K562 (cell line): Measurements from ENCODE around the gene NECTIN2. TPM values are rescaled to one million over a fixed set of nuclear protein-coding genes. Genes with fewer than 3 reads are reported as not detected.
A peak's percentile ranks its signal among the peaks of the same experiment; 100 is the strongest.

Experiments
- CHD2 ChIP-seq: IDR thresholded peaks from 2 replicates; pipeline ENCODE4 v1.6.1; 2011; ENCODE audit warnings: low read depth, low read length
- EHMT2 ChIP-seq: fragments of 450-650 bp; IDR thresholded peaks from 2 replicates; pipeline ENCODE4 v1.6.1; 2018; ENCODE audit warnings: antibody characterized with exemption
- HSF4 ChIP-seq: fragments of 250-450 bp; sonication (Bioruptor Pico); IDR thresholded peaks from 2 replicates; pipeline ENCODE4 v2.1.2; 2022; ENCODE audit warnings: mild to moderate bottlenecking, moderate library complexity, borderline replicate concordance
- JUN ChIP-seq, 2 experiments: sonication (generic) in 1 of 2; formaldehyde crosslinking in 1 of 2; IDR thresholded peaks; 2 replicates each; pipeline versions ENCODE4 v1.6.1 to v1.8.0; 2012 to 2022; ENCODE audit warnings: borderline replicate concordance in 2 of 2, mild to moderate bottlenecking in 2 of 2, improper control_type of control experiment in 1 of 2, low read depth in 1 of 2, low read length in 1 of 2, missing genetic modification reagents in 1 of 2
- KDM5B ChIP-seq: fragments of 200-600 bp; sonication (generic); IDR thresholded peaks from 2 replicates; pipeline ENCODE4 v1.6.1; 2012; ENCODE audit warnings: low read depth, mild to moderate bottlenecking, moderate library complexity, low read length, control low read depth, inconsistent platforms; ENCODE audit not compliant: insufficient replicate concordance
- LEF1 ChIP-seq: fragments of 450-650 bp; IDR thresholded peaks from 2 replicates; pipeline ENCODE4 v1.6.1; 2016; ENCODE audit warnings: mild to moderate bottlenecking
- MAFG ChIP-seq: fragments of 450-650 bp; conservative IDR thresholded peaks from 2 replicates; pipeline ENCODE4 v1.6.1; 2016; ENCODE audit warnings: missing genetic modification characterization, missing compliant biosample characterization
- MXI1 ChIP-seq: IDR thresholded peaks from 2 replicates; pipeline ENCODE4 v1.6.1; 2011; ENCODE audit warnings: low read depth, mild to moderate bottlenecking, improper control_type of control experiment, low read length
- NCOA4 ChIP-seq: fragments of 450-650 bp; IDR thresholded peaks from 2 replicates; pipeline ENCODE4 v1.6.1; 2018; ENCODE audit warnings: mild to moderate bottlenecking; ENCODE audit not compliant: partially characterized antibody
- NCOA6 ChIP-seq: fragments of 450-650 bp; IDR thresholded peaks from 2 replicates; pipeline ENCODE4 v1.6.1; 2017; ENCODE audit warnings: mild to moderate bottlenecking
- NFE2 ChIP-seq: IDR thresholded peaks from 2 replicates; pipeline ENCODE4 v1.6.1; 2014; ENCODE audit warnings: antibody characterized with exemption, low read depth
- NFXL1 ChIP-seq: fragments of 450-650 bp; formaldehyde crosslinking; IDR thresholded peaks from 2 replicates; pipeline ENCODE4 v1.4.0; 2021; ENCODE audit warnings: mild to moderate bottlenecking
- RBM34 ChIP-seq: fragments of 200-400 bp; formaldehyde crosslinking; IDR thresholded peaks from 2 replicates; pipeline ENCODE4 v1.6.1; 2018; ENCODE audit warnings: low read length, borderline replicate concordance; ENCODE audit not compliant: insufficient read depth
- SMAD3 ChIP-seq: fragments of 450-650 bp; formaldehyde crosslinking; conservative IDR thresholded peaks from 2 replicates; pipeline ENCODE4 v1.4.0; 2020; ENCODE audit warnings: mild to moderate bottlenecking
- YBX1 ChIP-seq: fragments of 450-650 bp; IDR thresholded peaks from 2 replicates; pipeline ENCODE4 v1.7.1; 2016; ENCODE audit warnings: mild to moderate bottlenecking
- ZNF586 ChIP-seq: fragments of 450-650 bp; formaldehyde crosslinking; conservative IDR thresholded peaks from 2 replicates; pipeline ENCODE4 v1.4.0; 2020; ENCODE audit warnings: mild to moderate bottlenecking, moderate library complexity
- ZNF695 ChIP-seq: fragments of 450-650 bp; formaldehyde crosslinking; IDR thresholded peaks from 2 replicates; pipeline ENCODE4 v1.4.0; 2020; ENCODE audit warnings: mild to moderate bottlenecking, moderate library complexity
- ZNF76 ChIP-seq: fragments of 250-450 bp; sonication (Bioruptor Pico); IDR thresholded peaks from 2 replicates; pipeline ENCODE4 v1.4.0; 2020; ENCODE audit warnings: mild to moderate bottlenecking, moderate library complexity, borderline replicate concordance
- ZSCAN29 ChIP-seq: fragments of 450-650 bp; IDR thresholded peaks from 2 replicates; pipeline ENCODE4 v1.6.1; 2017
- polyA plus RNA-seq, 8 experiments: library from polyadenylated mRNA; depleted of rRNA in 4 of 8; stranded (reverse) in 5 of 8; unstranded in 3 of 8; fragments of >200 nt; fragmentation: Nextera tagmentation in 2 of 8; fragmentation: Illumina TruSeq in 1 of 8; extraction: Ambion mirVana in 2 of 8; extraction: Trizol in 1 of 8; gene quantifications; 2 replicates each; pipeline versions ENCODE4 v1.2.1 to v1.2.3, GENCODE V29; 2011 to 2014; ENCODE audit warnings: inconsistent platforms in 1 of 8, missing spikeins in 1 of 8
- total RNA-seq, 7 experiments: library from RNA; depleted of rRNA in 6 of 7; stranded (reverse); fragments of >200 nt in 6 of 7; fragmentation: Illumina TruSeq in 2 of 7; extraction: Trizol in 2 of 7; gene quantifications; 2 replicates each; pipeline versions ENCODE4 v1.2.1 to v1.2.3, GENCODE V29; 2011 to 2021; ENCODE audit warnings: low replicate concordance in 1 of 7
- TF ChIP-seq, protein P1 (sequence below): fragments of 450-650 bp; IDR thresholded peaks from 2 replicates; pipeline ENCODE4 v1.6.1; 2014; ENCODE audit warnings: low read depth, mild to moderate bottlenecking, moderate library complexity, borderline replicate concordance
- TF ChIP-seq, protein P2 (sequence below), 3 experiments: IDR thresholded peaks in 2 of 3; conservative IDR thresholded peaks in 1 of 3; 2 replicates each; pipeline ENCODE4 v1.5.1; 2011 to 2012; ENCODE audit warnings: low read length in 3 of 3, mild to moderate bottlenecking in 3 of 3, control low read depth in 2 of 3, improper control_type of control experiment in 1 of 3, inconsistent platforms in 1 of 3, low read depth in 1 of 3, mixed read lengths in 1 of 3, moderate library complexity in 1 of 3; ENCODE audit not compliant: insufficient read depth in 2 of 3
- TF ChIP-seq, protein P3 (sequence below): fragments of 450-650 bp; formaldehyde crosslinking; IDR thresholded peaks from 2 replicates; pipeline ENCODE4 v1.4.0; 2020; ENCODE audit warnings: mild to moderate bottlenecking, moderate library complexity

Gene NECTIN2
- total and polyA plus RNA-seq, 9 of the 15 experiments (the other 6 are each of a cell fraction or from before 2014, with no cell fraction given) = 3.9 to 94.9 (median 34.9) TPM

DNA sequence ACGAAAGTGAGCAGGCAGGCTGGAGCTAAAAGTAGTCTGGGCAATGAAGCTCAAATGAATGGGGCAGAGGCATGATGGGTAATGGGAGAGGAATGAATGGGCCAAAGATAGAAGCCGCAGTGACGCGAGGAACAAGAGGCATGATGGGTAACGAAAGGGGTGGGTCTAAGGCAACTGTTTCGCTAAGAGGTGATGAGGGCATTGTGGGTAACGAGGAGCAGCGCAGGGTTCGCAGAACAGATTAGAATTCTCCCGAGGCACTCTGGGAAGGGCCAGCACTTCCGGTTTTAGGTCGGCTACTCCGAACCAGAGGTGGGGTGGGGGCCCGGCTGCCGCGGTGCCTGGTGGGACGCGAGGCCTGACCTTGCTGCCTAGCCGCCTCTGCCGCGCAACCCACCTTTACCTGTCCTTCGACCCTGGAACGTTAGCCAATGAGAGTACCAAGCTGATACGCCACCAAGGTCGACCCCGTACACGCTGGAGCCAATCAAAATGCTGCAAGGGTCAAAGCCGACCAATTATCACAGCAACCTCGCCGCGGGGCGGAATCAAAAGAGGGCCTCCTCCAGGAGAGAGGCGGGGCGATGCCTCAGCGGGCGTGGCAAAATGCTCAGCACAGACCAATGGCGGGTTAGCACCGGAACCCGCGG, 44.4 kb downstream of the NECTIN2 start (continued):
- no peak for TF ChIP-seq NCOA4
- TF ChIP-seq ZNF586 (CRISPR knock-in tag) = 0 out of 2 replicates have a peak, but pooled peaks have one; percentile 60
- TF ChIP-seq NCOA6 = no peak
- TF ChIP-seq MXI1 = 0 out of 2 replicates have a peak, but pooled peaks have one; percentile 34
- TF ChIP-seq, protein P1, sequence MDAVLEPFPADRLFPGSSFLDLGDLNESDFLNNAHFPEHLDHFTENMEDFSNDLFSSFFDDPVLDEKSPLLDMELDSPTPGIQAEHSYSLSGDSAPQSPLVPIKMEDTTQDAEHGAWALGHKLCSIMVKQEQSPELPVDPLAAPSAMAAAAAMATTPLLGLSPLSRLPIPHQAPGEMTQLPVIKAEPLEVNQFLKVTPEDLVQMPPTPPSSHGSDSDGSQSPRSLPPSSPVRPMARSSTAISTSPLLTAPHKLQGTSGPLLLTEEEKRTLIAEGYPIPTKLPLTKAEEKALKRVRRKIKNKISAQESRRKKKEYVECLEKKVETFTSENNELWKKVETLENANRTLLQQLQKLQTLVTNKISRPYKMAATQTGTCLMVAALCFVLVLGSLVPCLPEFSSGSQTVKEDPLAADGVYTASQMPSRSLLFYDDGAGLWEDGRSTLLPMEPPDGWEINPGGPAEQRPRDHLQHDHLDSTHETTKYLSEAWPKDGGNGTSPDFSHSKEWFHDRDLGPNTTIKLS = peak; percentile 71; the same call in 1 of the 2 replicates
- TF ChIP-seq CHD2 = no peak
- no peak for TF ChIP-seq HSF4 (CRISPR knock-in tag)
- TF ChIP-seq ZNF76 = no peak
- TF ChIP-seq NFE2 = peak; percentile 18; the same call in 1 of the 2 replicates
- no peak for TF ChIP-seq RBM34
- TF ChIP-seq YBX1 = no peak
- no peak for TF ChIP-seq JUN (IDR thresholded peaks at IDR 0.05; ENCODE audit: borderline replicate concordance, low read depth, low read length)
- TF ChIP-seq JUN (CRISPR knock-in tag; IDR thresholded peaks at IDR 0.05; ENCODE audit: borderline replicate concordance) = no peak
- TF ChIP-seq, protein P2, sequence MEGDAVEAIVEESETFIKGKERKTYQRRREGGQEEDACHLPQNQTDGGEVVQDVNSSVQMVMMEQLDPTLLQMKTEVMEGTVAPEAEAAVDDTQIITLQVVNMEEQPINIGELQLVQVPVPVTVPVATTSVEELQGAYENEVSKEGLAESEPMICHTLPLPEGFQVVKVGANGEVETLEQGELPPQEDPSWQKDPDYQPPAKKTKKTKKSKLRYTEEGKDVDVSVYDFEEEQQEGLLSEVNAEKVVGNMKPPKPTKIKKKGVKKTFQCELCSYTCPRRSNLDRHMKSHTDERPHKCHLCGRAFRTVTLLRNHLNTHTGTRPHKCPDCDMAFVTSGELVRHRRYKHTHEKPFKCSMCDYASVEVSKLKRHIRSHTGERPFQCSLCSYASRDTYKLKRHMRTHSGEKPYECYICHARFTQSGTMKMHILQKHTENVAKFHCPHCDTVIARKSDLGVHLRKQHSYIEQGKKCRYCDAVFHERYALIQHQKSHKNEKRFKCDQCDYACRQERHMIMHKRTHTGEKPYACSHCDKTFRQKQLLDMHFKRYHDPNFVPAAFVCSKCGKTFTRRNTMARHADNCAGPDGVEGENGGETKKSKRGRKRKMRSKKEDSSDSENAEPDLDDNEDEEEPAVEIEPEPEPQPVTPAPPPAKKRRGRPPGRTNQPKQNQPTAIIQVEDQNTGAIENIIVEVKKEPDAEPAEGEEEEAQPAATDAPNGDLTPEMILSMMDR (IDR thresholded peaks at IDR 0.05 in 2 of 3, conservative IDR thresholded peaks at IDR 0.05 in 1 of 3; ENCODE audit: insufficient read depth in 2 of 3, low read depth in 1 of 3, low read length in 3 of 3) = no peak
- TF ChIP-seq EHMT2 = peak; percentile 88
- no peak for TF ChIP-seq ZSCAN29
- no peak for TF ChIP-seq MAFG (tag)
- TF ChIP-seq NFXL1 = no peak
- no peak for TF ChIP-seq ZNF695
- TF ChIP-seq SMAD3 (CRISPR knock-in tag) = no peak
- TF ChIP-seq, protein P3, sequence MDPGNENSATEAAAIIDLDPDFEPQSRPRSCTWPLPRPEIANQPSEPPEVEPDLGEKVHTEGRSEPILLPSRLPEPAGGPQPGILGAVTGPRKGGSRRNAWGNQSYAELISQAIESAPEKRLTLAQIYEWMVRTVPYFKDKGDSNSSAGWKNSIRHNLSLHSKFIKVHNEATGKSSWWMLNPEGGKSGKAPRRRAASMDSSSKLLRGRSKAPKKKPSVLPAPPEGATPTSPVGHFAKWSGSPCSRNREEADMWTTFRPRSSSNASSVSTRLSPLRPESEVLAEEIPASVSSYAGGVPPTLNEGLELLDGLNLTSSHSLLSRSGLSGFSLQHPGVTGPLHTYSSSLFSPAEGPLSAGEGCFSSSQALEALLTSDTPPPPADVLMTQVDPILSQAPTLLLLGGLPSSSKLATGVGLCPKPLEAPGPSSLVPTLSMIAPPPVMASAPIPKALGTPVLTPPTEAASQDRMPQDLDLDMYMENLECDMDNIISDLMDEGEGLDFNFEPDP (CRISPR knock-in tag) = no peak
- TF ChIP-seq LEF1 = peak; percentile 10; the same call in 1 of the 2 replicates
- no peak for TF ChIP-seq KDM5B
